Glomerular visceral epithelial cell (primary cell): Measurements from ENCODE around the gene FAM161A.
A peak's percentile ranks its signal among the peaks of the same experiment; 100 is the strongest.
"Not testable (repeated sequence)": the region's sequence is repeated elsewhere in the genome, so short reads cannot be mapped to it uniquely, and the experiment has no call there.

Experiments
- DNase-seq: peaks from one replicate; pipeline ENCODE4 v3.0.0-alpha.2; 2016; ENCODE audit errors: extremely low spot score

FAM161A gene

DNA sequence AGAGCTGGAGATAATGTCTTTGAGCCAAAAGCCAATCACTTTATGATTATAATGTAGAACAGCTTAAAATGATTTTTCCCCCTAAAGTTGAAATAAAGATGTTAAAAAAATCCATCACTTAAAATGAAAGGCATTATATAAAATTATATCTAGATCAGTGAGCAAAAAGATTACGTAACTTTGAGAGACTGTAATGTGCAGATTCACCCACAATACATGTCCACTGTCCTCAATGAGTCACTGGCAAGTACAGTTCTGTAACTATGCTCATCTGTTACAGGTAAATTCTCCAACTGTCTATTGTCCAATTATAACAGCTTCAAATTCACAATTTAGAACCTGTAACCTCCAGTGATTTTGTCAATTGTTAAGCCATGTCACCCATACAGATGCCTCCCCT, 19.0 kb downstream of the FAM161A start:
- DNase-seq, result no peak

DNA sequence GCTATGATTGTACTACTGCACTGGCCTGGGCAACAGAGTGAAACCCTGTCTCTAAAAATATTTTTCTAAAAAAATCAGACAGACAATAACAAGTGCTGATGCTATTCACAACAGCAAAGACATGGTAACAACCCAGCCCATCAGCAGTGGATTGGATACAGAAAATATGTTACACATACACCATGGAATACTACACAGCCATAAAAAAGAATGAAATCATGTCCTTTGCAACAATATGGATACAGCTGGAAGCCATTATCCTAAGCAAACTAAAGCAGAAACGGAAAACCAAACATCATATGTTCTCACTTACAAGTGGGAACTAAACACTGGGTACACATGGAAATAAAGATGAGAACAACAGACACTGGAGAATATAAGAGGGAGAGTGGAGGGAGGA, 19.9 kb downstream of the FAM161A start:
- DNase-seq, result no peak

- DNase-seq, result no peak
Observed at GRCh38 chr2:61832183-61832841, 21.5 kb downstream of the FAM161A start.

- no peak for DNase-seq
Observed at GRCh38 chr2:61822255-61822654, 31.6 kb downstream of the FAM161A start.

- DNase-seq, result peak; percentile 4
Observed at GRCh38 chr2:61816480-61817355, 37.1 kb downstream of the FAM161A start.

DNA sequence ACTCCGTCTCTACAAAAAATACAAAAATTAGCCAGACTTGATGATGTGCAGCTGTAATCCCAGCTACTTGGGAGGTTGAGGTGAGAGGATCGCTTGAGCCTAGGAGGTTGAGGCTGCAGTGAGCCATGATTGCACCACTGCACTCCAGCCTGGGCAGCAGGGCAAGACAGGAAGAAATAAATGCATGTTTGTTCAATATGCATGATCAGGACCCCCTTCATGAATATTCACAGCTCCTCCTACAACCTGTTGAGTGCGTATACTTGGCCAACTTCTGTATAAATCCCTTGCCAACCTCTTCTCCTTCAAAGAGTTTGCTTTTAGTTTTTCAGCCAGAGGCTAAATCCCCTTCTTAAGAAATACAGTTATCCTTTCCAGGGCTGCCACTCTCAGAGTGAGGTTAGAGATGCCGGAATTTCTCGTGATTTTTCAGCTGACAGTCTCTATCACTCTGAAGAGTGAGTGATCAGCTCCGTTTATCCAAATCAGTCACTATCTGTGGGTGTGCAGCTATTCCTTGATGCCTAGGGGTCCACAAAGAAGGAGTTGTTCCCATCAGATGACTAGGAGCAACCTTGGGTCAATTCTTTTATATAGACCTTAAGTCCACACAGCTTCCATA, 39.2 kb downstream of the FAM161A start:
- no peak for DNase-seq

DNA sequence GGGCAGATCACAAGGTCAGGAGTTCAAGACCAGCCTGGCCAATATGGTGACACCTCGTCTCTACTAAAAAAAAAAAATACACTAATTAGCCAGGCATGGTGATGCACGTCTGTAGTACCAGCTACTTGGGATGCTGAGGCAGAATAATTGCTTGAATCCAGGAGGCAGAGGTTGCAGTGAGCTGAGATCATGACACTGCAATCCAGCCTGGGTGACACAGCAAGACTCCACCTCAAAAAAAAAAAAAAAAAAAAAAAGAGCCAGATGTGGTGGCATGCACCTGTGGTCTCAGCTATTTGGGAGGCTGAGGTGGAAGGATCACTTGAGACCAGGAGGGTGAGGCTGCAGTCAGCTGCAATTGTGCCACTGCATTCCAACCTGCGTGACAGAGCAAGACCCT, 40.5 kb downstream of the FAM161A start:
- not testable (repeated sequence) for DNase-seq

GRCh38 chr2:61811821-61812220, 42.0 kb downstream of the FAM161A start:
- no peak for DNase-seq

- DNase-seq, result not testable (repeated sequence)
Observed at GRCh38 chr2:61810203-61810602, 43.7 kb downstream of the FAM161A start.

- DNase-seq, result not testable (repeated sequence)
Observed at GRCh38 chr2:61808693-61809092, 45.2 kb downstream of the FAM161A start.

GRCh38 chr2:61807036-61807757, 46.7 kb downstream of the FAM161A start:
- no peak for DNase-seq

GRCh38 chr2:61802548-61802947, 51.3 kb downstream of the FAM161A start:
- no peak for DNase-seq

DNA sequence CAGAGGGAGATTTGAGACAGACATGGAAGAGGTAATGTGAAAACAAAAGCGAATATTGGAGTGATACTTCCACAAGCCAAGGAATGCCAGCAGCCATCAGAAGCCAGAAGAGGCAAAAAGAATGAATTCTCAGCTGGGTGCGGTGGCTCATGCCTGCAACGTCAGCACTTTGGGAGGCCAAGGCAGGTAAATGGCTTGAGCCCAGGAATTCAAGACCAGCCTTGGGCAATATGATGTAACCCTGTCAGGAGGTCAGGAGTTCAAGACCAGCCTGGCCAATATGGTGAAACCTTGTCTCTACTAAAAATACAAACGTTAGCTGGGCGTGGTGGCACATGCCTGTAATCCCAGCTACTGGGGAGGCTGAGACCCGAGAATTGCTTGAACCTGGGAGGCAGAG, 54.8 kb downstream of the FAM161A start:
- no peak for DNase-seq

DNA sequence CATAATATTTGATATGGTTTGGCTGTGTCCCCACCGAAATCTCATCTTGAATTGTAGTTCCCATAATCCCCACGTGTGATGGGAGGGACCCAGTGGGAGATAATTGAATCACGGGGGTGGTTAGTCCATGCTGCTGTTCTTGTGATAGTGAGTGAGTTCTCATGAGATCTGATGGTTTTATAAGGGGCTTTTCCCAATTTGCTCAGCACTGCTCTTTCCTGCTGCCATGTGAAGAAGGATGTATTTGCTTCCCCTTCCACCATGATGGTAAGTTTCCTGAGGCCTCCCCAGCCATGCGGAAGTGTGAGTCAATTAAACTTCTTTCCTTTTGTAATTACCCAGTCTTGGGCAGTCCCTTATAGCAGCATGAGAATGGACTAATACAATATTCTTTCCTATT, 56.4 kb downstream of the FAM161A start:
- not testable (repeated sequence) for DNase-seq

DNA sequence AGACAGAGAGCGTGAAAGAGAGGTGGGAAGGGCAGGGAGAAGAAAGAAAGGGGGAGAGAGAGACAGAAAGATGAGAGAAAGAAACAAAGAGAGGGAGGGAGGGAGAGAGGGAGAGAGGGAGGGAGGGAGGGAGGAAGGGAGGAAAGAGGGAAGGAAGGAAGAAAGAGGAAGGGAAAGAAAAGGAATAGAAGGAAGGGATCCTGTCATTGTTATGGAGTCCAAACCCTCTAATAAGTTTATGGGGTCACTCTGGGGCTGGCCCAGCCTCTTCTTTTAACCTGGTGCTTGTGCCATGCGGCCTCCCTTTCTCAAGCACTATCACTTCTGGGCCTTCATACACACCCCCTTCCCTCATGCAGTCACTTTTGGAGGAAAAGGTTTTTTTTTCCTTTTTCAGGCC, 58.5 kb downstream of the FAM161A start:
- DNase-seq, result no peak

DNA sequence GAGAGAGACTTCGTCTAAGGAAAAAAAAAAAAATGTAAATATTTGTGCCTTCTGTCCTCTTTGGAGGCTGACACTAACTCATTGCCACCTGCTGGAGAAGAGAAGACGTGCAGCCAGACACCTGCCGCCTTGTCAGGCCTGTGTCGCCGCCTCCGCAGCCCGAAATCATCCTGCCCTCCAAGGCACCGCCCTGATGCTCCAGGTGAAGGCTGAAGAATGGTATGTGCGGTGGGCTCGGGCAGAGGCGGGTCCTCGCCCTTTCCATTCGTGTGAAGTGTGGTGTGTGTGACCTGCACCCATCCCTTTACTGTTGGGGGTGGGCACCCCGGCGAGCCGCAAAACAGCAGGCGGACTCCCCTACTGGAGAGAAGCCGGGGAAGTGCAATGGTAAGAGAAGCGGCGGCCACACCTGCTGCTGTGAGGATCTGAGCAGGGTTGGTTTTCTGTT, 60.4 kb downstream of the FAM161A start:
- peak; percentile 47 for DNase-seq

- DNase-seq, result no peak
Observed at GRCh38 chr2:61792355-61792890, 61.4 kb downstream of the FAM161A start.

DNA sequence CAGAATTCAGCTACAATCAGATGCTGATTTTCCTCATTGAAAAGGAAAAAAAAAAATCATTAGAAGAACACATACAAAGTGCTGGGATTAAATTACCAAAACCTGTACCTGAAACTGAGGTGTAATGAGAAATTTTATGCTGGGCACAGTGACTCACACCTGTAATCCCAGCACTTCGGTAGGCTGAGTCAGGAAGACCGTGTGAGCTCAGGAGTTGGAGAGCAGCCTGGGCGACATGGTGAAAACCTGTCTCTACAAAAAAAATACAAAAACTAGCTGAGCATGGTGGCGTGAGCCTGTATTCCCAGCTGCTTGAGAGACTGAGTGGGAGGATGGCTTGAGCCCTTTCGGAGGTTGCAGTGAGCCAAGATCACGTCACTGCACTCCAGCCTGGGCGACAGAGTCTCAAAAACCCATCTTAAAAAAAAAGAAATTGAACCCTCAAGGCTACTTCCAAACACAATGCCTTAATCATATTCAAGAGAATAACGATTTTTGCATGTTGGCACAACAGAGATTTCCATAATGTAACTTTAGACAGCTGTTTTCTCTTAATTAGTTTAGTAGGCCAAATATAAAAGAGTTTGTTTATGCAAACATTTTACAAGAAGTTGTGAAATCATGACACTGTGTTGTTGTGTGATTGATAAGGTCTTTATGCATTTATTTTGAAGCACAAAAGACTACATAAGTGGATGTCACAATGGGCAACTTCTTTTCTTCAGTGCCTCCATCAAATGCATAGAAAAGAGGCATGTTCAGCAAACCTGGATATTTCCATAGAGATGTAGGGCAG, 63.9 kb downstream of the FAM161A start:
- DNase-seq, result no peak

- DNase-seq, result no peak
Observed at GRCh38 chr2:61787941-61788563, 65.8 kb downstream of the FAM161A start.

- no peak for DNase-seq
Observed at GRCh38 chr2:61786876-61787275, 67.0 kb downstream of the FAM161A start.
